Smooth muscle cell (in vitro differentiated cells): ENCODE results near the gene OST4. TPM values are rescaled to one million over a fixed set of nuclear protein-coding genes. Genes with fewer than 3 reads are reported as not detected.
"Not testable (repeated sequence)": the region's sequence is repeated elsewhere in the genome, so short reads cannot be mapped to it uniquely, and the experiment has no call there.

Source experiments
- DNase-seq: peaks from one replicate; lab custom pipeline; 2025; ENCODE audit not compliant: unreplicated experiment; lab: John Stamatoyannopoulos, UW
- H2AFZ ChIP-seq: fragments of 200-600 bp; sonication (generic); 2 replicates; pipeline ENCODE4 v1.6.0; 2016; ENCODE audit warnings: antibody characterized with exemption, low read depth, mild to moderate bottlenecking
- H3F3A ChIP-seq: fragments of 200-600 bp; sonication (generic); 2 replicates; pipeline ENCODE4 v1.6.0; 2017; ENCODE audit warnings: antibody characterized with exemption, low read depth
- H3K27ac ChIP-seq: fragments of 200-600 bp; sonication (generic); 2 replicates; pipeline ENCODE4 v1.5.1; 2016; ENCODE audit warnings: low read depth, mild to moderate bottlenecking
- H3K27me3 ChIP-seq: fragments of 200-600 bp; sonication (generic); 2 replicates; pipeline ENCODE4 v1.6.1; 2016; ENCODE audit warnings: low read depth, mild to moderate bottlenecking
- H3K36me3 ChIP-seq: fragments of 200-600 bp; sonication (generic); 2 replicates; pipeline ENCODE4 v1.5.1; 2016; ENCODE audit warnings: low read depth
- H3K4me1 ChIP-seq: fragments of 200-600 bp; sonication (generic); 2 replicates; pipeline ENCODE4 v1.5.1; 2016; ENCODE audit warnings: low read depth
- H3K4me2 ChIP-seq: fragments of 200-600 bp; sonication (generic); 2 replicates; pipeline ENCODE4 v1.6.0; 2016; ENCODE audit warnings: mild to moderate bottlenecking
- H3K4me3 ChIP-seq: fragments of 200-600 bp; sonication (generic); 2 replicates; pipeline ENCODE4 v1.5.1; 2016; ENCODE audit warnings: mild to moderate bottlenecking
- H3K79me2 ChIP-seq: fragments of 200-600 bp; sonication (generic); 2 replicates; pipeline ENCODE4 v1.6.0; 2016; ENCODE audit warnings: low read depth, mild to moderate bottlenecking
- H3K9ac ChIP-seq: fragments of 200-600 bp; sonication (generic); 2 replicates; pipeline ENCODE4 v1.6.0; 2016; ENCODE audit warnings: low read depth
- H3K9me3 ChIP-seq: fragments of 200-600 bp; sonication (generic); replicated peaks from 2 replicates; pipeline ENCODE4 v1.5.1; 2016; ENCODE audit warnings: low read depth
- H4K20me1 ChIP-seq: fragments of 200-600 bp; sonication (generic); 2 replicates; pipeline ENCODE4 v1.6.0; 2016; ENCODE audit warnings: low read depth
- WGBS: methylation state at CpG from one replicate; pipeline ENCODE4 v1.1.7; 2016; ENCODE audit warnings: low lambda C conversion rate; 5-methylcytosine and 5-hydroxymethylcytosine counted together
- polyA plus RNA-seq: library from polyadenylated mRNA; unstranded; fragments of >200 nt; fragmentation: Nextera tagmentation; extraction: Ambion mirVana; gene quantifications from 2 replicates; pipeline ENCODE4 v1.2.1, GENCODE V29; 2016
- total RNA-seq: library from RNA; depleted of rRNA; stranded (reverse); fragments of >200 nt; gene quantifications from 2 replicates; pipeline ENCODE4 v1.2.3, GENCODE V29; 2014
- TF ChIP-seq, protein P1 (sequence below): fragments of 200-600 bp; sonication (generic); IDR thresholded peaks from 2 replicates; pipeline ENCODE4 v1.5.1; 2017; ENCODE audit warnings: borderline replicate concordance, mild to moderate bottlenecking, antibody characterized with exemption; ENCODE audit not compliant: insufficient read depth, poor library complexity, severe bottlenecking

The OST4 gene
- total and polyA plus RNA-seq, 2 experiments from 2014 or later: 848 to 1,292 TPM

DNA sequence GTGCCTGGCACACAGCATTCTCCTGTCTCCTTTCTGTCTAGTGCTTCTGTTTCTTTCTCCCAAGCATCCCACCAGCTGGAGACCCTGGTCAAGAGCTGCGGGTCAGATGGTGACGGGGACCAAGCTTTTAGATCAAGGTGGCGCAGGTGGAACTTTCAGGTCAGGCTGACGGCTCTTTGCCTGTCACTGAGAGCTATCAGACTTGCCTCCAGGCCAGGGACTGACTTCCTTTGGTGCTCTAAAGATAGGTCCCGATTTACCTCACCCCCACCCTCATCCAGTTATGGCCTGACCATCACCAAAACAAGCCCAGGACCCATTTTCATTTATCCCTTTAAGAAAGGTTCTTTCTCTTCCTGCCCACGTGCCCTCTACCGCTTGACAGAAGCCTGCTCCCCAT, 5.8 kb upstream of the OST4 start:
- 96% methylated on average over 7 of the region's 7 CpGs for WGBS
- H3K9me3 ChIP-seq: no peaks in the 10 kb centered on the region

DNA sequence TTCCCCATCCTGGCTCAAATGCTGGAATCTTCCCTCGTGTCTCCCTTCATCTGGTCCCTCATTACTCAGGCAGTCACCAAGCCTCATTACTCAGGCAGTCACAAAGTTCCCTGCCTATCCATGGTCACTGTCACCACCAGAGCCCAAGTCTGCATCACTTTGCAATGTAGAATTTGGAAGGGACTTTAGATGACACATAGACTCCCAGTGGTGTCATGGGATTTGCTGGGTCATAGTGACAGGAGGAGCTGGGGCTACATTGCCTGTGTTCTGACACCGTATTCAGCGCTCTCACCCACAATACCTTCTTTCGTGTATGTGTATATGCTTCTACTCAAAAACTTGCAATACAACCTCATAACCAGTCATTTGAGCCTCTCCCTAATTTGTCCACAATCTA, 4.9 kb upstream of the OST4 start:
- Histone ChIP-seq H3K36me3 (no peaks in the 10 kb centered on the region), H4K20me1 (peaks cover under 1% of the 10 kb centered on the region), H3K27ac (peak overlapping the region; percentile 79), H3K27me3 (no peaks in the 10 kb centered on the region), H3K4me1 (peaks cover 22% of the 10 kb centered on the region), H3K4me3 (no peak overlapping the region), H3K79me2 (peaks cover 24% of the 10 kb centered on the region), H3F3A (peaks cover 34% of the 10 kb centered on the region), H3K4me2 (no peak overlapping the region), H3K9me3 (no peaks in the 10 kb centered on the region), H3K9ac (no peak overlapping the region), H2AFZ (no peak overlapping the region)
- WGBS: 72% methylated on average over 4 of the region's 4 CpGs
- no peak for DNase-seq
- TF ChIP-seq, protein P1, sequence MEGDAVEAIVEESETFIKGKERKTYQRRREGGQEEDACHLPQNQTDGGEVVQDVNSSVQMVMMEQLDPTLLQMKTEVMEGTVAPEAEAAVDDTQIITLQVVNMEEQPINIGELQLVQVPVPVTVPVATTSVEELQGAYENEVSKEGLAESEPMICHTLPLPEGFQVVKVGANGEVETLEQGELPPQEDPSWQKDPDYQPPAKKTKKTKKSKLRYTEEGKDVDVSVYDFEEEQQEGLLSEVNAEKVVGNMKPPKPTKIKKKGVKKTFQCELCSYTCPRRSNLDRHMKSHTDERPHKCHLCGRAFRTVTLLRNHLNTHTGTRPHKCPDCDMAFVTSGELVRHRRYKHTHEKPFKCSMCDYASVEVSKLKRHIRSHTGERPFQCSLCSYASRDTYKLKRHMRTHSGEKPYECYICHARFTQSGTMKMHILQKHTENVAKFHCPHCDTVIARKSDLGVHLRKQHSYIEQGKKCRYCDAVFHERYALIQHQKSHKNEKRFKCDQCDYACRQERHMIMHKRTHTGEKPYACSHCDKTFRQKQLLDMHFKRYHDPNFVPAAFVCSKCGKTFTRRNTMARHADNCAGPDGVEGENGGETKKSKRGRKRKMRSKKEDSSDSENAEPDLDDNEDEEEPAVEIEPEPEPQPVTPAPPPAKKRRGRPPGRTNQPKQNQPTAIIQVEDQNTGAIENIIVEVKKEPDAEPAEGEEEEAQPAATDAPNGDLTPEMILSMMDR: no peak

More for the DNA sequence above, 5.8 kb upstream of the OST4 start:
- Histone ChIP-seq H3K4me2 (no peak overlapping the region), H3K9ac (no peak overlapping the region), H3K36me3 (no peaks in the 10 kb centered on the region), H3K4me1 (peaks cover 21% of the 10 kb centered on the region), H4K20me1 (peaks cover 10% of the 10 kb centered on the region), H3F3A (peaks cover 34% of the 10 kb centered on the region), H3K27ac (peak overlapping the region; percentile 89), H3K79me2 (peaks cover 23% of the 10 kb centered on the region), H3K4me3 (no peak overlapping the region), H2AFZ (no peak overlapping the region), H3K27me3 (no peaks in the 10 kb centered on the region)
- DNase-seq: no peak
- TF ChIP-seq, protein P1: no peak

DNA sequence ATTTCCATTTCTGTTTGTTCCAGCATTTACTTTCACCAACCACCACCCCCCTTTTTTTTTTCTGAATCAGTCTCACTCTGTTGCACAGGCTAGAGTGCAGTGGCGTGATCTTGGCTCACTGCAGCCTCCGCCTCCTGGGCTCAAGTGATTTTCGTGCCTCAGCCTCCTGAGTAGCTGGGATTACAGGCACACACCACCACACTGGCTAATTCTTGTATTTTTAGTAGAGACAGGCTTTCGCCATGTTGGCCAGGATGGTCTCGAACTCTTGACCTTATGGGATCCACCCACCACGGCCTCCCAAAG, 4.1 kb upstream of the OST4 start:
- not testable (repeated sequence) for H3K9ac ChIP-seq, H3K27me3 ChIP-seq, H4K20me1 ChIP-seq, H3K9me3 ChIP-seq, H3K36me3 ChIP-seq, DNase-seq, H3K4me3 ChIP-seq
- peak overlapping the region; percentile 79 for H3K27ac ChIP-seq
- peak overlapping the region; percentile 44 for H3K4me2 ChIP-seq
- H2AFZ ChIP-seq: peak overlapping the region; percentile 38
- H3K4me1 ChIP-seq: peaks cover 20% of the 10 kb centered on the region
- WGBS: 57% methylated on average over 6 of the region's 6 CpGs
- H3K79me2 ChIP-seq: peaks cover 28% of the 10 kb centered on the region
- H3F3A ChIP-seq: peaks cover 30% of the 10 kb centered on the region

DNA sequence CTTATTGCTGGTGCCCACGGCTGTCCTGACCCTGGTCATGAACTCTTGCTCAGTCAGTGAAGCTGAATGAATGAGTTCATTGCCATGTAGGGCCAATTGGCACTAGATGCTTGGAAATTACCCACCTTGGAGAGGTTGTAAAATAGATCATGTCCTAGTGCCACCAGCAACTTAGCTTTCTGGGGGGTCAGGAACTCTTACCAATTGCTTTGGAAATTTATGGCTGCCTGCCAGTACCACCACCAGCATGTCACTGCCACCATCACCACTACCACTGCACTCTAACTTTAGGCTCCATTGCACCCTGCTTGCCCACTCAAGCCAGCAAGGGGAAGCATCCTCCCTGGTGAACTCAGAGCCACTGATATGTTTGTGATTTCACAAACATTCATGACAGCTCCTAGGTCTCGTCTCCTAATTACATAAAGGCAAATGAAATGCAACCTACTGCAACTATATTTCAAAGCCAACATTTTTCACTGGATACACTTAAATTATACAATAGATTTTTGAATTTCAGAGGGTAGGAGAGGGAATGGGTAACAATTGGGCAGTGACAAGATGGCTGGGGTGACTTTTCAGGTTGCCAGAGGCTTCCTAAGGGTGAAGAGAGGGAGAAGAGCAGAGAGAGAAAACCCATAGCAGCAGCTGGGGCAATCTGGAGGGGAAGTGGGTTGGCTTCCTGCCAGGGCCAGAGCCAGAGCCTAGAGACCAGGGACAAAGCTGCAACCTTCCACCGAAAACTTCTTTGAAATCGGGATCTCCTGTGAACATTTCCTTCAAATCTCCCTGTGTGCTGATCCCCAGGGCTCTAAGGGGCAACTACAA, 3.5 kb upstream of the OST4 start:
- H3K4me3 ChIP-seq: no peak overlapping the region
- H2AFZ ChIP-seq: peak overlapping the region; percentile 38
- DNase-seq: no peak

More for the DNA sequence above, 3.5 kb upstream of the OST4 start:
- WGBS: 43% methylated on average over 4 of the region's 4 CpGs
- H3K36me3 ChIP-seq: no peaks in the 10 kb centered on the region
- H3F3A ChIP-seq: peaks cover 28% of the 10 kb centered on the region
- no peak overlapping the region for H3K9ac ChIP-seq
- H3K4me1 ChIP-seq: peaks cover 25% of the 10 kb centered on the region
- H3K27me3 ChIP-seq: no peaks in the 10 kb centered on the region
- peak overlapping the region; percentile 79 for H3K27ac ChIP-seq
- no peaks in the 10 kb centered on the region for H3K9me3 ChIP-seq
- TF ChIP-seq, protein P1: no peak
- H4K20me1 ChIP-seq: peaks cover 7% of the 10 kb centered on the region
- H3K4me2 ChIP-seq: peak overlapping the region; percentile 44
- peaks cover 28% of the 10 kb centered on the region for H3K79me2 ChIP-seq
